ENCODE results near the gene CARD6. TPM values are rescaled to one million over a fixed set of nuclear protein-coding genes. Genes with fewer than 3 reads are reported as not detected.
"Not testable (repeated sequence)": the region's sequence is repeated elsewhere in the genome, so short reads cannot be mapped to it uniquely, and the experiment has no call there.

The CARD6 gene
- total and polyA plus RNA-seq, 4 donors, result 4.6 to 19.8 (median 7.6) TPM

DNA sequence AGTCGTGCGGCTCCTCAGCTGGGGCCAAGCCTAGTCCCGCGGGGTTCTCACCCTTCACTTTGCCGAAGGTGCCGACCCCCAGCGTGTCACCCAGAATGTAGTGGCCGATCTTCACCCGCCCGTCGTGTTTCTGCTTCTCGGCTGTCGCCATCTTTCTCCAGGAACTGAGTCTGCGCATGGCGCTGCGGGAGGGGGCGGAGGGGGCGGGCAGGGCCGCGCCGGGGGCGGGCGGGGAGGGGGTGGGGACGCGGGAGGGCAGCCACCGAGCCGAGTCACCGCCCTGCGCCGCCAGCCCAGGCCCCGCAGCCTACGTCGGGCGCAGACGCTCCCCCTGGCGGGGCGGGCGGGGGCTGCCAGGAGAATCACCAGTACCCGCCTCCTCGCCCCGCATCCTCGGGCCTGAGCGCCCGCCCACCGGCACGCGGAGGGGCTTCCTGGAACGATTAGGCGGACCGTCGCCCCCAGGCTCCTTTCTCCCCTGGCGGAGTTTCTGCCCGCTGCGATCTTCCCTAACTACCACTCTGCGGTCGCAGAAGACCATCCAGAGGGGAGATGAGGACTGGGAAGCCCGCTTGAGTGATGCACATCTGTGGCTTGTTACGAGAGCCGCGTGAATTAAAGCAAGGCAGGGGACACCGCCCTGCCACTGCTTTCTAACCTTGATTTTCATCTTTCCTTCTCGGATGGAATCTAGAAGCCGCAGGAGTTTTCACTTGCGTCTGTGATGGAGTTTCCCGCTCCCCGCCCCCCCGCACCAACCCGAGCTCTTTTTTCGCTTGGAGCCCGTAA, 43.0 kb upstream of the CARD6 start, which contains the start of gene PRKAA1:
Gene PRKAA1 (minus strand): TSS at position 363 of the 789 bp plus-strand sequence. CDS start 185 bp downstream, at position 178.
- ATAC-seq (ENCODE audit: low FRiP score), result peak; percentile 99

DNA sequence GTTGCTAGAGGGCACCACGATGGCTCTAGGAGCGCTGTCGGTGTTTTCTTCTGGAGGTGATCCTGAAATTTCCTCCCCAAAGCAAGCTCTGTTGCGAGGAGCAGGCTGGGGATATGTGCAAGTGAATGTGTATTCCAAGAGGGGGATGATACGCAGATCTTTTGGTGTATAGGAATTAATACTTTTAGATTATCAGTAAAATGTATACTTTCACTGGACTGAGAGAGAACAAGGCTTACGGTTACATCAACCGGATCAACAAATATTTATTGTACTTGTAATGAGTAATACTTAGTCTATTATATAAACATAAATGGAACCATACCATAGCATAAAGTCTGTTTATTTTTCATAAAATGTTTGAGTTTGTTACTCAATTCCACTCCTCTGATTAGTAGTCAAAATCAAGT, 42.4 kb upstream of the CARD6 start:
- Histone ChIP-seq H3K36me3 (ENCODE audit: control insufficient read depth in 1 of 2, insufficient read depth in 2 of 2, low read length in 1 of 2) (no peaks in the 10 kb centered on the region), H3K4me1 (ENCODE audit: control insufficient read depth in 1 of 2, insufficient read depth in 2 of 2, low read length in 2 of 2) (peaks cover 0 to 5% of the 10 kb centered on the region in 2 donors), H3K9me3 (ENCODE audit: control insufficient read depth, low read length) (no peaks in the 10 kb centered on the region), H3K27me3 (ENCODE audit: control insufficient read depth in 1 of 2, insufficient read depth in 2 of 2, low read length in 1 of 2) (no peaks in the 10 kb centered on the region), H3K27ac (ENCODE audit: low read depth in 1 of 2, low read length in 2 of 2) (peak overlapping the region; percentile 62 to 86), H3K4me3 (ENCODE audit: low read length in 2 of 2) (peak overlapping the region; percentile 62 to 98)
- 1% methylated on average over 7 of the region's 7 CpGs for WGBS, 2 donors
- DNase-seq (no peak), ATAC-seq (ENCODE audit: low FRiP score) (no peak)
- intact Hi-C loops (cut with DNase I), result loop anchor here in 1 of 2 donors (1.0 kb wide), 1 partner anchor 36 kb away; the partner anchor contains the start of gene RPL37

More for the DNA sequence above, 43.0 kb upstream of the CARD6 start, which contains the start of gene PRKAA1:
- no peaks in the 10 kb centered on the region for H3K9me3 ChIP-seq (ENCODE audit: control insufficient read depth, low read length)
- 0% methylated on average over 52 to 70 of the region's 70 CpGs for WGBS, 2 donors
- H3K27me3 ChIP-seq (ENCODE audit: control insufficient read depth in 1 of 2, insufficient read depth in 2 of 2, low read length in 1 of 2), result no peaks in the 10 kb centered on the region
- H3K4me1 ChIP-seq (ENCODE audit: control insufficient read depth in 1 of 2, insufficient read depth in 2 of 2, low read length in 2 of 2), result peaks cover 0 to 5% of the 10 kb centered on the region in 2 donors
- H3K27ac ChIP-seq (ENCODE audit: low read depth in 1 of 2, low read length in 2 of 2), result peak within 1 kb of the TSS; percentile 64 to 86
- peak; percentile 93 to 96 for DNase-seq
- intact Hi-C loops (cut with DNase I), result loop anchor here in 1 of 2 donors (1.0 kb wide), 1 partner anchor 37 kb away; the partner anchor contains the start of gene RPL37
- no peaks in the 10 kb centered on the region for H3K36me3 ChIP-seq (ENCODE audit: control insufficient read depth in 1 of 2, insufficient read depth in 2 of 2, low read length in 1 of 2)
- peak within 1 kb of the TSS; percentile 93 to 98 for H3K4me3 ChIP-seq (ENCODE audit: low read length in 2 of 2)

DNA sequence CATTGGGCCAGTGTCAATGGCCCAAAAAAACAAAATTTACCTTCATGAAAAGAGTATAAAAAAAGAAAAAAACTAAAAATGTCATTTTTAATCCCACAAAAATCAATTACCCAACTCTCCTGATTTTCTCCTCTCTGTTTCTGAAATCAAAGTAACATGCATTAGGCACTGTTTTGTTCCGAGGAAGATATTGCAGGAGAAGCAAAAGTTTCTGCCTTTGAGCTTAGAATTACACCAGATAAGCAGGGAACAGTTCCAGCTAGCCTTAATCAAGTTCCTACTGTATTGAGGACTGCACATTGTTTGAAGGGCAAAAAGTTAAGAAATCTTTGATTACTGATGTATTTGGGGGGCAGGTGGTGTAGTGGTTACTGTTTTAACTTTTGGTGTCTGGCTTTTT, 41.9 kb upstream of the CARD6 start:
- DNase-seq, result no peak
- Histone ChIP-seq H3K4me3 (ENCODE audit: low read length in 2 of 2) (no peak overlapping the region), H3K9me3 (ENCODE audit: control insufficient read depth, low read length) (no peaks in the 10 kb centered on the region), H3K27me3 (ENCODE audit: control insufficient read depth in 1 of 2, insufficient read depth in 2 of 2, low read length in 1 of 2) (no peaks in the 10 kb centered on the region), H3K36me3 (ENCODE audit: control insufficient read depth in 1 of 2, insufficient read depth in 2 of 2, low read length in 1 of 2) (no peaks in the 10 kb centered on the region), H3K4me1 (ENCODE audit: control insufficient read depth in 1 of 2, insufficient read depth in 2 of 2, low read length in 2 of 2) (peaks cover 0 to 5% of the 10 kb centered on the region in 2 donors), H3K27ac (ENCODE audit: low read depth in 1 of 2, low read length in 2 of 2) (no peak overlapping the region)
- ATAC-seq (ENCODE audit: low FRiP score), result no peak
- WGBS, 2 donors, result 0 to 1% methylated on average over 1 of the region's 1 CpG
- intact Hi-C loops (cut with DNase I), result no loop called here

DNA sequence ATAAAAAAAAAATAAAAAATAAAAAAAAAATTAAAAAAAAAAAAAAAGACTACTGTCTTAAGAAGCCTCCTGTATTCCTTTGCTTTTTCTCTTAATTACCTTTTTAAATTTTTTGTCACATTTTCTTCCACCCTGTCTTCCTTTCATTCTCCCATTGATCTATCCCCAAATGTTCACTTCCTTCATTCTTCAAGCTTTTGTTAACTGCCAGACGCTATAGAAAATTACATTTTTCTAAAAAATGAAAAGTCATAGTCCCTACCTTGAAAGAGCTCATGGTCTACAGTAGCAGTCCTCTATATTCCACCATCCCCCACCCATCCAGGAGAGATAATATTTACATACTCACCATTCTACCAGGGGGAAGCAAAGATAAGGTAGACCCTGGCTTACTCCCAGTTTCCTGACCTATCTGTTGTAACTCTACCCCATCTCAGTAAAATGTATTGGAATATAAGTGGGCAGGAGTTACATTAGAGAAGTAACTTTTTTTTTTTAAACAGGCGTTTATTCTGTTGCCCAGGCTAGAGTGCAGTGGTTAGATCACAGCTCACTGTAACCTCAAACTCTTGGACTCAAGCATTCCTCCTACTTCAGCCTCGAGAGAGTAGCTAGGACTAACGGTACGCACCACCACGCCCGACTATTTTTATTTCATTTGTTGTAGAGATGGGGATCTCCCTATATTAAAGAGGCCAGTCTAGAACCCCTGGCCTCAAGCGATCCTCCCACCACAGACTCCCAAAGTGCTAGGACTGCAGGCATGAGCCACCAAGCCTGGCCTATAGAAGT, 39.2 kb upstream of the CARD6 start:
- Histone ChIP-seq H3K27me3 (ENCODE audit: control insufficient read depth in 1 of 2, insufficient read depth in 2 of 2, low read length in 1 of 2) (no peaks in the 10 kb centered on the region), H3K27ac (ENCODE audit: low read depth in 1 of 2, low read length in 2 of 2) (no peak overlapping the region), H3K4me1 (ENCODE audit: control insufficient read depth in 1 of 2, insufficient read depth in 2 of 2, low read length in 2 of 2) (peaks cover 0 to 5% of the 10 kb centered on the region in 2 donors), H3K4me3 (ENCODE audit: low read length in 2 of 2) (no peak overlapping the region), H3K9me3 (ENCODE audit: control insufficient read depth, low read length) (no peaks in the 10 kb centered on the region), H3K36me3 (ENCODE audit: control insufficient read depth in 1 of 2, insufficient read depth in 2 of 2, low read length in 1 of 2) (no peaks in the 10 kb centered on the region)
- intact Hi-C loops (cut with DNase I), result no loop called here
- DNase-seq (no peak), ATAC-seq (ENCODE audit: low FRiP score) (no peak)
- WGBS, 2 donors, result 88 to 91% methylated on average over 8 of the region's 8 CpGs

DNA sequence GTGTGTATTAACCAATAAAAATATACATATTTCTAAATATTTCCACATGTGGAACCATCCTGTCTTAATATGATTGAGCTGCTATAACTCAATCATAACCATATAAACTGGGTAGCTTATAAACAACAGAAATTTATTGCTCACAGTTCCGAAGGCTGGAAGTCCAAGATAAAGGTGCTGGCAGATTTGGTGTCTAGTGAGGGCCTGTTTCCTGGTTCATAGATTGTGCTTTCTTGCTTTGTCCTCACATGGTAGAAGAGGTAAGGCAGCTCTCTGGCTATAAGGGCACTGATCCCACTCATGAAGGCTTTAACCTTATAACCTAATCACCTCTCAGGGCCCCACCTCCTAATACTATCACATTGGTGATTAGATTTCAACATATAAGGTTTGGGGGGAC, 29.0 kb upstream of the CARD6 start:
- Histone ChIP-seq H3K27ac (ENCODE audit: low read depth in 1 of 2, low read length in 2 of 2) (no peak overlapping the region), H3K4me1 (ENCODE audit: control insufficient read depth in 1 of 2, insufficient read depth in 2 of 2, low read length in 2 of 2) (no peaks in the 10 kb centered on the region), H3K27me3 (ENCODE audit: control insufficient read depth in 1 of 2, insufficient read depth in 2 of 2, low read length in 1 of 2) (no peaks in the 10 kb centered on the region), H3K36me3 (ENCODE audit: control insufficient read depth in 1 of 2, insufficient read depth in 2 of 2, low read length in 1 of 2) (no peaks in the 10 kb centered on the region), H3K9me3 (ENCODE audit: control insufficient read depth, low read length) (no peaks in the 10 kb centered on the region), H3K4me3 (ENCODE audit: low read length in 2 of 2) (no peak overlapping the region)
- intact Hi-C loops (cut with DNase I), result no loop called here
- DNase-seq (no peak), ATAC-seq (ENCODE audit: low FRiP score) (no peak)
- 0 to 36% methylated on average over 1 of the region's 1 CpG for WGBS, 2 donors

DNA sequence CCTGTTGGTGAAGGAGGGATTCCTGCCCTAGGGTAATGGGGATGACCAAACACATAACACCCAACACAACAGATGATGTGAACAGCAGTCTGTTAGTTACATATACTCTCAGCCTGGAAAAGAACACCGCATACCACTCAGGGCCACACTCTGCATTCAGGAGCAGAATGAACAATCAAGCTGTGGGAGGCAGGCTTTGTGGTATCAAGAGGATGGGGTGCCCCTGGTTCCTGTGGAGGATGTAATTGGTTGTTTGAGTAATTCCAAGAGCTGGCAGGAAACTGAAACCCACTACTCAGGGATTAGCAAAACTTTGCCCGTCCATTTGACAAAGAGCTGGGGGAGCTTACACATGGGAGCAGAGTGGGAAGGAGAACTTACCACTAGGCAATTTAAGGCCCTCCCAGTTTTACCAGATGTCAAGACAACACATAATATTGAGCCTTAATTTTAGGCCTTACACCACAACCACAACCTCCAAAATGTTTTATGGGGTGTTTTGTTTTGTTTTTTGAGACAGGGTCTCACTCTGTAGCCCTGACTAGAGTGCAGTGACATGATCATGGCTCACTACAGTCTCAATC, 27.4 kb upstream of the CARD6 start:
- H3K9me3 ChIP-seq (ENCODE audit: control insufficient read depth, low read length), result no peaks in the 10 kb centered on the region
- H3K27me3 ChIP-seq (ENCODE audit: control insufficient read depth in 1 of 2, insufficient read depth in 2 of 2, low read length in 1 of 2), result no peaks in the 10 kb centered on the region
- WGBS, 2 donors, result 78 to 90% methylated on average over 2 of the region's 2 CpGs
- intact Hi-C loops (cut with DNase I), result no loop called here
- H3K4me1 ChIP-seq (ENCODE audit: control insufficient read depth in 1 of 2, insufficient read depth in 2 of 2, low read length in 2 of 2), result no peaks in the 10 kb centered on the region
- no peaks in the 10 kb centered on the region for H3K36me3 ChIP-seq (ENCODE audit: control insufficient read depth in 1 of 2, insufficient read depth in 2 of 2, low read length in 1 of 2)
- no peak overlapping the region for H3K27ac ChIP-seq (ENCODE audit: low read depth in 1 of 2, low read length in 2 of 2)
- DNase-seq (no peak), ATAC-seq (ENCODE audit: low FRiP score) (no peak)
- H3K4me3 ChIP-seq (ENCODE audit: low read length in 2 of 2), result no peak overlapping the region

DNA sequence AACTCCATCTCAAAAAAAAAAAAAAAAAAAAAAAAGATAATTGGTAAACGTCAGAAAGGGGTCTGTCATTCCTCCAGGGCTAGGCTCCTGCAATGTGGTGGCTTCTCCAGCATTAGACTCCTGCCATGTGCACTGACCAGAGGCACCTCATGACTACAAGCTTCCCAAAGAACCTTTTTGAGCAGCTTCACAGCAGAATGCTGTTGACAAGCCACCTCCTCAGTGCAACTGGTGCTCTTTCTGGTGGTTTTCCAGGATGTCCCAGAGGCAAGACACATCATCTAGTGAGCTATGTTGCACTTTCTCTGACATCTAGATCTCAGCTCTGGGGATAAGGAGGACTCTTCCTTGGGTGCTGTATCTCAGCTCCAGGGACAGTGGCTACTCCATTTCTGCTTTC, 17.7 kb upstream of the CARD6 start:
- 25 to 42% methylated on average over 1 of the region's 1 CpG for whole genome bisulfite sequencing, 2 donors

DNA sequence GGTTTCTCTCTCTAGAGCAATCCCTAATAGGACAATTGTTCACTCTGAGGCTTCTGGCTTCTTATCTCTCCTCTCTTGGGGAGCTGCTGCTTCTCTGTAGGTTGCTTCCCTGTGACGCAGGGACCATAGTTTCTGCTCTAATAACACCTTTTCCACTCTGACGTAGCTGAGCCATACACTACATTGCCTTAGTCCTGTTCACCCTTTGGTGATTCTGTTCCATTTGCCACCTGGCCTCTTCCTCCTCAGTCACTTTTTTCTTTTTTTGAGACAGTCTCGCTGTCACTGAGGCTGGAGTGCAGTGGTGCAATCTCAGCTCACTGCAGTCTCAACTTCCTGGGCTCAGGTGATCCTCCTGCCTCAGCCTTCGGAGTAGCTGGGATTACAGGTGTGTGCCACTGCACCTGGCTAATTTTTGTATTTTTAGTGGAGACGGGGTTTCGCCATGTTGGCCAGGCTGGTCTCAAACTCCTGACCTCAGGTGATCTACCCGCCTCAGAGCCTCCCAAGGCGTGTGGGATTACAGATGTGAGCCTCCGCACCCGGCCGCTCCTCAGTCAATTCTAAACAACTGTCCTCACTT, 15.6 kb upstream of the CARD6 start:
- H3K4me1 ChIP-seq (ENCODE audit: control insufficient read depth in 1 of 2, insufficient read depth in 2 of 2, low read length in 2 of 2); H3K27ac ChIP-seq (ENCODE audit: low read depth in 1 of 2, low read length in 2 of 2); H3K9me3 ChIP-seq (ENCODE audit: control insufficient read depth, low read length); intact Hi-C loops (cut with DNase I); DNase-seq; H3K4me3 ChIP-seq (ENCODE audit: low read length in 2 of 2); H3K27me3 ChIP-seq (ENCODE audit: control insufficient read depth in 1 of 2, insufficient read depth in 2 of 2, low read length in 1 of 2); ATAC-seq (ENCODE audit: low FRiP score): not testable (repeated sequence)
- peaks cover 2 to 14% of the 10 kb centered on the region in 2 donors for H3K36me3 ChIP-seq (ENCODE audit: control insufficient read depth in 1 of 2, insufficient read depth in 2 of 2, low read length in 1 of 2)
- WGBS, 2 donors, result 93 to 96% methylated on average over 11 of the region's 11 CpGs

More for the DNA sequence above, 17.7 kb upstream of the CARD6 start:
- Histone ChIP-seq H3K4me1 (ENCODE audit: control insufficient read depth in 1 of 2, insufficient read depth in 2 of 2, low read length in 2 of 2) (no peaks in the 10 kb centered on the region), H3K27ac (ENCODE audit: low read depth in 1 of 2, low read length in 2 of 2) (no peak overlapping the region), H3K9me3 (ENCODE audit: control insufficient read depth, low read length) (no peaks in the 10 kb centered on the region), H3K4me3 (ENCODE audit: low read length in 2 of 2) (no peak overlapping the region), H3K36me3 (ENCODE audit: control insufficient read depth in 1 of 2, insufficient read depth in 2 of 2, low read length in 1 of 2) (peaks cover 0 to 11% of the 10 kb centered on the region in 2 donors), H3K27me3 (ENCODE audit: control insufficient read depth in 1 of 2, insufficient read depth in 2 of 2, low read length in 1 of 2) (no peaks in the 10 kb centered on the region)
- DNase-seq (no peak), ATAC-seq (ENCODE audit: low FRiP score) (no peak)
- intact Hi-C loops (cut with DNase I), result no loop called here
